ENCODE data around the gene SORCS1. TPM values are rescaled to one million over a fixed set of nuclear protein-coding genes. Genes with fewer than 3 reads are reported as not detected.

The SORCS1 gene
- polyA plus RNA-seq, 1 of the 3 experiments (the other 2 are of a cell fraction): 0.66 TPM

- DNase-seq: no peak
- Histone ChIP-seq H3K4me2 (no peak overlapping the region), H3K9me3 (no peaks in the 10 kb centered on the region; the same call in 1 of the 2 replicates), H3F3A (replicated peaks; ENCODE audit: insufficient read depth) (no peaks in the 10 kb centered on the region), H3K27ac (ENCODE audit: low read depth in 2 of 2, low read length in 1 of 2) (no peak overlapping the region; a peak in 1 of 4 replicates), H3K79me2 (ENCODE audit: insufficient read depth) (no peaks in the 10 kb centered on the region), H4K20me1 (ENCODE audit: insufficient read depth) (no peaks in the 10 kb centered on the region), H3K9me2 (no peaks in the 10 kb centered on the region), H2AFZ (ENCODE audit: low read depth) (no peak overlapping the region), H3K36me3 (replicated peaks in 1 of 2; ENCODE audit: control insufficient read depth in 1 of 2, insufficient read depth in 2 of 2, low read length in 1 of 2) (no peaks in the 10 kb centered on the region), H3K4me3 (ENCODE audit: low read depth in 2 of 2, low read length in 1 of 2) (no peak overlapping the region), H3K9ac (no peak overlapping the region), H3K4me1 (ENCODE audit: control insufficient read depth in 1 of 2, insufficient read depth in 2 of 2, low read depth in 1 of 2, low read length in 1 of 2) (peaks cover 6 to 9% of the 10 kb centered on the region in 2 experiments; a peak in 3 of 4 replicates), H3K27me3 (ENCODE audit: insufficient read depth) (no peaks in the 10 kb centered on the region)
- ChIA-PET CTCF (interaction anchor here (0.5 to 1.5 kb wide), 2 partner anchors 16 to 52 kb away, joined by 3 to 5 read pairs; no protein-coding TSS in a partner anchor), POLR2A (no interaction called here)
- 30% methylated on average over 5 of the region's 5 CpGs for WGBS (ENCODE audit: low lambda C conversion rate)
- TF ChIP-seq REST (IDR thresholded peaks at IDR 0.05; ENCODE audit: low read depth, low read length): no peak
- TF ChIP-seq RCOR1 (IDR thresholded peaks at IDR 0.05; ENCODE audit: low read length): 0 out of 2 replicates have a peak, but pooled peaks have one; percentile 18
- TF ChIP-seq NRF1 (IDR thresholded peaks at IDR 0.05; ENCODE audit: low read depth, low read length): no peak
- TF ChIP-seq EP300 (IDR thresholded peaks at IDR 0.05; ENCODE audit: borderline replicate concordance in 1 of 2, low read depth in 1 of 2, low read length in 1 of 2): peak in 1 of 2 experiments; percentile 65; a peak in 1 of 4 replicates
- no peak for TF ChIP-seq FOXJ3 (CRISPR knock-in tag; IDR thresholded peaks at IDR 0.05)
These were observed 591.4 kb downstream of the SORCS1 start for GRCh38 chr10:106573106-106573505.

- no peak overlapping the region for H3K4me2 ChIP-seq
- no peaks in the 10 kb centered on the region for H3K27me3 ChIP-seq (ENCODE audit: insufficient read depth)
- H3F3A ChIP-seq (replicated peaks; ENCODE audit: insufficient read depth): no peaks in the 10 kb centered on the region
- no peak overlapping the region; a peak in 1 of 4 replicates for H3K4me3 ChIP-seq (ENCODE audit: low read depth in 2 of 2, low read length in 1 of 2)
- H3K27ac ChIP-seq (ENCODE audit: low read depth in 2 of 2, low read length in 1 of 2): peak overlapping the region in 1 of 2 experiments; percentile 5; a peak in 1 of 4 replicates
- no peak overlapping the region for H2AFZ ChIP-seq (ENCODE audit: low read depth)
- ChIA-PET CTCF (interaction anchor here (0.6 to 1.8 kb wide), 23 partner anchors 8 to 1005 kb away, joined by 3 to 10 read pairs (median 3); no protein-coding TSS in a partner anchor), POLR2A (no interaction called here)
- no peaks in the 10 kb centered on the region for H3K36me3 ChIP-seq (replicated peaks in 1 of 2; ENCODE audit: control insufficient read depth in 1 of 2, insufficient read depth in 2 of 2, low read length in 1 of 2)
- 19% methylated on average over 5 of the region's 5 CpGs for WGBS (ENCODE audit: low lambda C conversion rate)
- H3K9ac ChIP-seq: no peak overlapping the region
- no peaks in the 10 kb centered on the region for H4K20me1 ChIP-seq (ENCODE audit: insufficient read depth)
- H3K9me2 ChIP-seq: no peaks in the 10 kb centered on the region
- TF ChIP-seq CTCF (IDR thresholded peaks at IDR 0.05): peak; percentile 59
- peak; percentile 82 for TF ChIP-seq RAD21 (IDR thresholded peaks at IDR 0.05; ENCODE audit: low read length)
- TF ChIP-seq TAF1 (IDR thresholded peaks at IDR 0.05; ENCODE audit: borderline replicate concordance, low read depth, low read length): no peak
- no peak for TF ChIP-seq EZH2phosphoT487 (IDR thresholded peaks at IDR 0.05; ENCODE audit: borderline replicate concordance, low read depth)
- TF ChIP-seq SMC3 (IDR thresholded peaks at IDR 0.05; ENCODE audit: low read depth, low read length): peak; percentile 45; the same call in 1 of the 2 replicates
- TF ChIP-seq CHD2 (IDR thresholded peaks at IDR 0.05; ENCODE audit: low read length, partially characterized antibody): peak; percentile 47
- peaks cover 9 to 11% of the 10 kb centered on the region in 2 experiments; a peak in 3 of 4 replicates for H3K4me1 ChIP-seq (ENCODE audit: control insufficient read depth in 1 of 2, insufficient read depth in 2 of 2, low read depth in 1 of 2, low read length in 1 of 2)
- no peaks in the 10 kb centered on the region; the same call in 1 of the 2 replicates for H3K9me3 ChIP-seq
- no peaks in the 10 kb centered on the region for H3K79me2 ChIP-seq (ENCODE audit: insufficient read depth)
- DNase-seq: peak; percentile 34
These were observed 593.1 kb downstream of the SORCS1 start for GRCh38 chr10:106571192-106571946.
